ENCODE measurements around the gene GPRIN2. TPM values are rescaled to one million over a fixed set of nuclear protein-coding genes. Genes with fewer than 3 reads are reported as not detected.

Gene GPRIN2
- total and polyA plus RNA-seq, 2 of the 8 experiments (the other 6 are each of a cell fraction or from before 2014, with no cell fraction given) = 14.3 to 18.6 TPM

GRCh38 chr10:46559231-46559671 is 2.8 kb upstream of the GPRIN2 start:
- H3K4ac ChIP-seq (replicated peaks; ENCODE audit: insufficient read length, low read depth, low read length) = no peak overlapping the region
- TF ChIP-seq KDM1A (IDR thresholded peaks at IDR 0.05; ENCODE audit: borderline replicate concordance, low read length) (no peak), CTBP2 (IDR thresholded peaks at IDR 0.05; ENCODE audit: borderline replicate concordance, insufficient read depth, insufficient read length, low read length) (no peak), SUZ12 (IDR thresholded peaks at IDR 0.05; ENCODE audit: low read length) (no peak), TCF12 (IDR thresholded peaks at IDR 0.05; ENCODE audit: low read depth, low read length) (no peak), SP2 (IDR thresholded peaks at IDR 0.05; ENCODE audit: low read length) (no peak), SIN3A (conservative IDR thresholded peaks at IDR 0.05 in 1 of 2, IDR thresholded peaks at IDR 0.05 in 1 of 2; ENCODE audit: low read depth in 1 of 2, low read length in 2 of 2) (no peak)
- no peak overlapping the region for H3K4me3 ChIP-seq (ENCODE audit: extremely low read depth in 1 of 4, insufficient read depth in 2 of 4, low read depth in 3 of 4, low read length in 4 of 4)
- H4K5ac ChIP-seq (ENCODE audit: insufficient read length, low read depth, low read length) = no peak overlapping the region
- 86% methylated on average over 5 of the region's 5 CpGs; no CpG with 5 or more reads in 1 of the 2 experiments for WGBS, 2 experiments (ENCODE audit: extremely low coverage in 1 of 2, insufficient coverage in 1 of 2, insufficient read length in 1 of 2, insufficient replicate concordance in 2 of 2, low coverage in 1 of 2, low lambda C conversion rate in 2 of 2, missing lambda C conversion rate in 1 of 2)
- H3K14ac ChIP-seq (ENCODE audit: insufficient read length) = no peak overlapping the region
- H3K36me3 ChIP-seq (ENCODE audit: control insufficient read depth in 2 of 4, insufficient read depth in 4 of 4, low read length in 3 of 4) = peaks cover 0 to 4% (median 0%) of the 10 kb centered on the region in 4 experiments; a peak in 1 of 8 replicates
- DNase-seq (ENCODE audit: low read depth in 1 of 2, low spot score in 2 of 2) (peak in 1 of 2 experiments; percentile 42), FAIRE-seq (no peak)
- peaks cover 17% of the 10 kb centered on the region for H3K23me2 ChIP-seq (ENCODE audit: low read depth, low read length)
- no peak overlapping the region for H3K23ac ChIP-seq (ENCODE audit: insufficient read length)
- peaks cover 5 to 19% (median 15%) of the 10 kb centered on the region in 4 experiments for H3K4me1 ChIP-seq (replicated peaks in 1 of 4; ENCODE audit: control insufficient read depth in 3 of 4, insufficient read depth in 4 of 4, low read length in 3 of 4)
- no peaks in the 10 kb centered on the region for H3K9me3 ChIP-seq (ENCODE audit: insufficient read depth in 2 of 2, low read depth in 1 of 2, low read length in 1 of 2)
- no peak overlapping the region for H3K27ac ChIP-seq (ENCODE audit: low read depth, low read length)
- H3K56ac ChIP-seq (replicated peaks; ENCODE audit: insufficient read length, low read depth, low read length) = no peak overlapping the region
- ChIA-PET POLR2A (ENCODE audit: partially characterized antibody) (interaction anchor here (1.9 kb wide), 1 partner anchor 14 kb away, joined by 10 read pairs; no protein-coding TSS in a partner anchor), CTCF (ENCODE audit: partially characterized antibody) (interaction anchor here (0.8 to 2.5 kb wide), 6 partner anchors 9 to 1217 kb away, joined by 4 to 15 read pairs (median 6); no protein-coding TSS in a partner anchor)
- no peak overlapping the region for H3K18ac ChIP-seq (ENCODE audit: extremely low read depth, low read length)
- no peak overlapping the region for H4K91ac ChIP-seq (replicated peaks; ENCODE audit: insufficient read length, low read length)
- no peak overlapping the region for H2AFZ ChIP-seq (ENCODE audit: low read length)
- no peak overlapping the region for H3K4me2 ChIP-seq (ENCODE audit: insufficient read depth in 1 of 2, low read depth in 2 of 2, low read length in 2 of 2)
- no peak overlapping the region for H2BK15ac ChIP-seq (ENCODE audit: low read length)
- H3K79me2 ChIP-seq (ENCODE audit: control insufficient read depth in 1 of 2, insufficient read depth in 2 of 2, low read length in 2 of 2) = no peaks in the 10 kb centered on the region
- H4K8ac ChIP-seq (ENCODE audit: extremely low read depth, insufficient read depth, low read length) = no peak overlapping the region
- H2BK12ac ChIP-seq (ENCODE audit: low read depth, low read length) = no peak overlapping the region
- H2BK5ac ChIP-seq (ENCODE audit: low read depth, low read length) = no peak overlapping the region
- H2BK20ac ChIP-seq (ENCODE audit: low read length) = no peak overlapping the region
- no peak overlapping the region for H2AK5ac ChIP-seq (ENCODE audit: low read depth, low read length)
- peaks cover 0 to 2% of the 10 kb centered on the region in 2 experiments for H4K20me1 ChIP-seq (replicated peaks in 1 of 2; ENCODE audit: control insufficient read depth in 1 of 2, insufficient read depth in 2 of 2, low read length in 2 of 2)
- peaks cover 4% of the 10 kb centered on the region; the same call in 1 of the 2 replicates for H3K79me1 ChIP-seq (ENCODE audit: low read depth, low read length)
- H3K9ac ChIP-seq (replicated peaks in 1 of 4; ENCODE audit: extremely low read depth in 1 of 4, low read depth in 3 of 4, low read length in 3 of 4) = no peak overlapping the region
- peaks cover 0 to 18% (median 10%) of the 10 kb centered on the region in 4 experiments; a peak in 4 of 7 replicates for H3K27me3 ChIP-seq (replicated peaks in 1 of 4; ENCODE audit: control insufficient read depth in 3 of 4, extremely low read depth in 1 of 4, insufficient read depth in 3 of 4, low read length in 3 of 4)
- no peak overlapping the region for H2BK120ac ChIP-seq (replicated peaks; ENCODE audit: low read depth, low read length)
